Esophagus squamous epithelium (tissue), 5 donors: ENCODE results near the gene ENO4. TPM values are rescaled to one million over a fixed set of nuclear protein-coding genes. Genes with fewer than 3 reads are reported as not detected.

Source experiments
- DNase-seq: peaks from one replicate; lab custom pipeline; 2025; lab: John Stamatoyannopoulos, UW
- H3K27ac ChIP-seq, 4 donors: fragments of 200-600 bp; sonication (generic); one replicate each; pipeline ENCODE4 v1.5.1; 2016 to 2019; ENCODE audit warnings: mild to moderate bottlenecking in 1 of 4
- H3K27me3 ChIP-seq, 4 donors: fragments of 200-600 bp; sonication (generic); 1 replicate in 3 of 4; 2 replicates in 1 of 4; pipeline versions ENCODE4 v1.5.1 to v1.6.0; 2017 to 2021; ENCODE audit warnings: antibody characterized with exemption in 1 of 4
- H3K36me3 ChIP-seq, 3 donors: fragments of 200-600 bp; sonication (generic); one replicate each; pipeline ENCODE4 v1.5.1; 2016 to 2019
- H3K4me1 ChIP-seq, 3 donors: fragments of 200-600 bp; sonication (generic); one replicate each; pipeline ENCODE4 v1.5.1; 2017 to 2019
- H3K4me3 ChIP-seq, 4 donors: fragments of 200-600 bp; sonication (generic); 1 replicate in 3 of 4; 2 replicates in 1 of 4; pipeline ENCODE4 v1.5.1; 2016 to 2019; ENCODE audit warnings: mild to moderate bottlenecking in 2 of 4, moderate library complexity in 1 of 4
- H3K9me3 ChIP-seq, 3 donors: fragments of 200-600 bp; sonication (generic); one replicate each; pipeline ENCODE4 v1.5.1; 2016 to 2019
- POLR2A ChIP-seq, 4 donors: fragments of 450-650 bp; IDR thresholded peaks; one replicate each; pipeline ENCODE4 v1.6.1; 2017; ENCODE audit warnings: antibody characterized with exemption in 4 of 4, mild to moderate bottlenecking in 4 of 4, moderate library complexity in 3 of 4
- WGBS, 2 donors: methylation state at CpG; one replicate each; pipeline ENCODE4 v1.1.5; 2018; 5-methylcytosine and 5-hydroxymethylcytosine counted together
- intact Hi-C: fragments of 100-400 bp; cut with DNase I; formaldehyde crosslinking; loops from one replicate; pipeline ENCODE4 v1.15.0; 2022
- total RNA-seq, 4 donors: library from RNA; depleted of rRNA; stranded (reverse); fragments of >200 nt; gene quantifications; one replicate each; pipeline ENCODE4 v1.1.0, GENCODE V29; 2016
- TF ChIP-seq, protein P1 (sequence below), 6 experiments: fragments of 450-650 bp in 4 of 6; fragments of 200-600 bp in 2 of 6; sonication (generic) in 2 of 6; IDR thresholded peaks; one replicate each; pipeline ENCODE4 v1.5.1; 2016 to 2019; ENCODE audit warnings: antibody characterized with exemption in 6 of 6, mild to moderate bottlenecking in 4 of 6, moderate library complexity in 4 of 6
- donor health status: DM: yes; HTN: yes; CAD: no.

Gene ENO4, protein sequence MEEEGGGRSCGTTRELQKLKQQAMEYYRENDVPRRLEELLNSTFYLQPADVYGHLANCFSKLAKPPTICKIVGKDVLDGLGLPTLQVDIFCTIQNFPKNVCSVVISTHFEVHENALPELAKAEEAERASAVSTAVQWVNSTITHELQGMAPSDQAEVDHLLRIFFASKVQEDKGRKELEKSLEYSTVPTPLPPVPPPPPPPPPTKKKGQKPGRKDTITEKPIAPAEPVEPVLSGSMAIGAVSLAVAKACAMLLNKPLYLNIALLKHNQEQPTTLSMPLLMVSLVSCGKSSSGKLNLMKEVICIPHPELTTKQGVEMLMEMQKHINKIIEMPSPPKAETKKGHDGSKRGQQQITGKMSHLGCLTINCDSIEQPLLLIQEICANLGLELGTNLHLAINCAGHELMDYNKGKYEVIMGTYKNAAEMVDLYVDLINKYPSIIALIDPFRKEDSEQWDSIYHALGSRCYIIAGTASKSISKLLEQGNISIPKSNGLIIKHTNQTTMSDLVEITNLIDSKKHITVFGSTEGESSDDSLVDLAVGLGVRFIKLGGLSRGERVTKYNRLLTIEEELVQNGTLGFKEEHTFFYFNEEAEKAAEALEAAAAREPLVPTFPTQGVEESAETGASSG
- total RNA-seq, result under 1 TPM in 2 of 4 donors, not detected in 2; 0.19 to 0.64 TPM

DNA sequence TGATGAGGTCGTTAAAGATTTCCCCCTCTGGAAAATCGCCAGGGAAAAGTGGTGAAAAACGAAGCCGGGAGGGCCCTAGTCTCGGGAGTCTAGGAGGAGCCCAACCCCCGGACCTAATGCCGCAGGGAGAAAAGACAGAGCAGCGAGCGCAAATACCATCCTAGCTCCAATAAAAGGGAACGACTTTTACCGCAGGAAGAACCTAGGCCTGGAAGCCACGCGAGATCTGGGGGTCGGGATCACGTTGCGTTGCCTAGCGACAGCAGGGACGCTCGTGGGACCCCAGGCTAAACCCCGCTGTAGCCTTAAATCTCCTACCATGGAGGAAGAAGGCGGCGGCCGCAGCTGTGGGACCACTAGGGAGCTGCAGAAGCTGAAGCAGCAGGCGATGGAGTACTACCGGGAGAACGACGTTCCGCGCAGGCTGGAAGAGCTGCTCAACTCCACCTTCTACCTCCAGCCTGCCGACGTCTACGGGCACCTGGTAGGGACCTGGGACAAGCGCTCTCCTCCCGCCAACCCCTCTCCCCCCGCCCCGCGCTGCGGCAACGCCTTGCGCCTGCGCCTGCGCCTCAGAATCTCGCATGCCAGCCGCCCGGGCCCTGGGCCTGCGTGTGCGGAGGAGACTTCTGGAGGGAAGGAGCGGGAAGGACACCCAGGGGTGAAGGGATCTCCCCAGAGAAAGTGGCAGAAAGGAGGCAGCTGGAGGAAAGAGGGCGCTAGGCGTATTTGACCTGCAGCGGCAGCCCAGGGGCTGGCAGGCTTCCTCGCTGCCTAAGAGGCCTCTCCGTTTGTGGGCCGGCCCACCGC is at the start of gene ENO4:
ENO4 (plus strand) TSS at position 252 of the 810 bp plus-strand sequence; CDS start at position 320, 68 bp downstream.
- Histone ChIP-seq H3K27me3 (peaks cover 0 to 27% (median 0%) of the 10 kb centered on the region in 4 donors), H3K27ac (peak within 1 kb of the TSS; percentile 44 to 71 (median 66)), H3K4me1 (peaks cover 0 to 26% (median 4%) of the 10 kb centered on the region in 3 donors), H3K9me3 (no peaks in the 10 kb centered on the region), H3K36me3 (no peaks in the 10 kb centered on the region), H3K4me3 (peak within 1 kb of the TSS; percentile 46 to 77 (median 68))
- TF ChIP-seq POLR2A (IDR thresholded peaks at IDR 0.05), result peak in 1 of 4 donors; percentile 18
- TF ChIP-seq, protein P1, sequence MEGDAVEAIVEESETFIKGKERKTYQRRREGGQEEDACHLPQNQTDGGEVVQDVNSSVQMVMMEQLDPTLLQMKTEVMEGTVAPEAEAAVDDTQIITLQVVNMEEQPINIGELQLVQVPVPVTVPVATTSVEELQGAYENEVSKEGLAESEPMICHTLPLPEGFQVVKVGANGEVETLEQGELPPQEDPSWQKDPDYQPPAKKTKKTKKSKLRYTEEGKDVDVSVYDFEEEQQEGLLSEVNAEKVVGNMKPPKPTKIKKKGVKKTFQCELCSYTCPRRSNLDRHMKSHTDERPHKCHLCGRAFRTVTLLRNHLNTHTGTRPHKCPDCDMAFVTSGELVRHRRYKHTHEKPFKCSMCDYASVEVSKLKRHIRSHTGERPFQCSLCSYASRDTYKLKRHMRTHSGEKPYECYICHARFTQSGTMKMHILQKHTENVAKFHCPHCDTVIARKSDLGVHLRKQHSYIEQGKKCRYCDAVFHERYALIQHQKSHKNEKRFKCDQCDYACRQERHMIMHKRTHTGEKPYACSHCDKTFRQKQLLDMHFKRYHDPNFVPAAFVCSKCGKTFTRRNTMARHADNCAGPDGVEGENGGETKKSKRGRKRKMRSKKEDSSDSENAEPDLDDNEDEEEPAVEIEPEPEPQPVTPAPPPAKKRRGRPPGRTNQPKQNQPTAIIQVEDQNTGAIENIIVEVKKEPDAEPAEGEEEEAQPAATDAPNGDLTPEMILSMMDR (IDR thresholded peaks at IDR 0.05), result no peak
- 2% methylated on average over 20 to 24 of the region's 55 CpGs for WGBS, 2 donors
- intact Hi-C loops, result no loop called here
- DNase-seq, result no peak

DNA sequence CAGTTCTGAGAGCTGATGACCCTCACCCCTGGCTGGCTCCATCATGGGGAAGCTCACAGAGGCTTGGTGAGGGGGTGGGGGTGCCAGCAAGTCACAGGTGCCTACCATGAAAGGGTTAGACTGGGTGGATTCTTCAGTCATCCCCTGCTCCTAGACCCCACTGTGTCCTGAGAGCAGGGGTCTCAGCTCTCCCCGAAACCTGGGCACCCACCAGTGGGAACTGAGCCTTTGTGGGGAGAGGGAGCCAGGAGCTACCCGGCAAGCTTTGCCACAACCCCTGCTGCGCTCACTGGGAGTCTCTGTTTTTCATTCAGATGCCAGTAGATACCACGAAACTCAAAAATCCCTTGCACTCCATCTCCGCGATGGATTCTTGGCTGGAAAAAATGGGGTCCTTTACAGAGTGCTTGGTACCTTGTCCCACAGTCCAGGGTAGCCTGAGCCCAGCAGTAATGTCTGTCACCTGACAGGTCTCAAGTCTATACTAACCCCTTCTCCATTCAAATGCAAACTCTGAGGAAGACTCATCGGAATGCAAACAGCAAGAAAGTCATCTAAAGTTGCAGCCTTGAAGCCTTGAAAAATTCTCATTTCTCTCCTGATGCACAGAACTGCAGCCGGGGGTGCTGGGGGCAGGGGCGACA is 48.9 kb upstream of the ENO4 start:
- Histone ChIP-seq H3K9me3 (no peaks in the 10 kb centered on the region), H3K36me3 (no peaks in the 10 kb centered on the region), H3K27ac (no peak overlapping the region), H3K27me3 (peaks cover 0 to 45% (median 0%) of the 10 kb centered on the region in 4 donors), H3K4me1 (no peaks in the 10 kb centered on the region), H3K4me3 (no peak overlapping the region)
- intact Hi-C loops, result no loop called here
- no peak for DNase-seq
- no peak for TF ChIP-seq POLR2A (IDR thresholded peaks at IDR 0.05)
- TF ChIP-seq, protein P1 (IDR thresholded peaks at IDR 0.05), result no peak
- 67% methylated on average over 7 of the region's 9 CpGs; no CpG with 5 or more reads in 1 of the 2 donors for WGBS, 2 donors

DNA sequence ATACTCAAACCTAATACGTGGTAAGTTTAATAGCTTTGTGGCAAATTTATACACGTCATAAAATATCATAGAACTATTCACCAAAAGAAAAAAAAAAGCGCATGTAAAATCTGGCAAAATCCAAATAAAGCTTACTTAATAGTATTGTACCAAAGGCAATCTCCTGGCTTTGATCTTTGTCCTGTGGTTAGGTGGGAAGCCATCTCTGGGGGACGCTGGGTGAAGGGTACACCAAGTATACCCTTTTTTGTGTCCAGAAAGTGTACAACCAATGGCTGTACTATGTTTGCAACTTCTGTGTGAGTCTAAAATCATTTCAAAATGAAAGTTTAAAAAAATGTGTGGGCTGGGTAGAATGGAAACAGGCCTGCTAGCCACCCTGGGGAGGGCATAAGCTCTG is 47.6 kb upstream of the ENO4 start:
- Histone ChIP-seq H3K27ac (no peak overlapping the region), H3K9me3 (no peaks in the 10 kb centered on the region), H3K36me3 (no peaks in the 10 kb centered on the region), H3K4me3 (no peak overlapping the region), H3K4me1 (no peaks in the 10 kb centered on the region), H3K27me3 (peaks cover 0 to 44% (median 0%) of the 10 kb centered on the region in 4 donors)
- TF ChIP-seq POLR2A (IDR thresholded peaks at IDR 0.05), result no peak
- TF ChIP-seq, protein P1 (IDR thresholded peaks at IDR 0.05), result no peak
- DNase-seq, result no peak
- intact Hi-C loops, result no loop called here
- 72 to 76% methylated on average over 4 of the region's 4 CpGs for WGBS, 2 donors

DNA sequence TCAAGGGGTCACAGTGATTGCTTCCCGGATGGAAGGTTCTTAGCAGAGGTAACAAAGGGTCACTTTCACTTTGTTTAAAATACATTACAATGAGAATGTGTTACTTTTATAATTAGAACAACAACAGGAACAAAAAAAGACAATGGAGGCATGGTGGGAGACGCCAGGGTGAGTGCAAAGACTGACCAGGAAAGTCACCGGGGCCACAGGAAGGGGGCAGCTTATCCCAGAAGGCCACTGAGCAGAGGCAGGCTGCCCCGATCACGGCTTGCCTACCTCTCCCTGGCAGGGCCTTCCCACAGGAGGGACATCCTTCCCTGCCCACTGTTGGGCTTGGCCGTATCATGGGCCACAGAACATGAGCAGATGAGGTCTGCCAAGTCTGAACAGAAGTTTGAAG is 46.8 kb upstream of the ENO4 start:
- no peaks in the 10 kb centered on the region for H3K36me3 ChIP-seq
- intact Hi-C loops, result no loop called here
- no peaks in the 10 kb centered on the region for H3K9me3 ChIP-seq
- TF ChIP-seq, protein P1 (IDR thresholded peaks at IDR 0.05), result no peak
- no peak for TF ChIP-seq POLR2A (IDR thresholded peaks at IDR 0.05)
- WGBS, 2 donors, result 66 to 81% methylated on average over 5 to 6 of the region's 6 CpGs
- no peak for DNase-seq
- H3K4me1 ChIP-seq, result no peaks in the 10 kb centered on the region
- peaks cover 0 to 44% (median 0%) of the 10 kb centered on the region in 4 donors for H3K27me3 ChIP-seq
- H3K27ac ChIP-seq, result no peak overlapping the region
- no peak overlapping the region for H3K4me3 ChIP-seq
